ENCODE measurements around the gene SELENOM.

SELENOM gene

DNA sequence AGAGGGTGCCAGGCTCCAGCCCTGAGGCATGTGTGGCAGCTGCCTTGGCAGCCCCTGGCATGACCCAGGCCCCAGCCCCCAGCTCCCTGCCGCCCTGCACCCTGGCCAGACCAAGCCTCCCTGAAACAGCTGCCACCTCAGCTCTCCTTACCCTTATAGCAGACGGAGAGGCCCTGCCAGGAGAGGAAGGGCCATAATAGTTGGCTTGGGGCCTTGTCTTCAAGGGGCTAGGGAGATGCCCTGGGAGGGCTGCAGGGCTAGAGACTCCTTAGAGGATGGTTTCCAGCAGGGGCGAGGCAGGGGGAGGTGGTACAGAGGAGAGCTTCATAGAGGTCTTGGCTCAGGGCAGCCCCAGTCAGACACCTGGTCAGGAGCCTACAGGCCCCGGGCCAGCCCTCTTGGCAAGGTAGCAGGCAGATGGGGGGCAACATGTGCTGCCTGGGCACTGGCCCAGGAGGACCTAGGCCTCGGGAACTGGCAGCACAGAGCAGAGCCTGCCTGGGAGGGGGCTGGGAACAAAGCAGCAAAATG is 13.3 kb downstream of the SELENOM start:
- no peak for TF ChIP-seq CTCF (IDR thresholded peaks at IDR 0.05)

- no peak for TF ChIP-seq CTCF (IDR thresholded peaks at IDR 0.05)
Measured at GRCh38 chr22:31093086-31093850, 14.1 kb downstream of the SELENOM start.

DNA sequence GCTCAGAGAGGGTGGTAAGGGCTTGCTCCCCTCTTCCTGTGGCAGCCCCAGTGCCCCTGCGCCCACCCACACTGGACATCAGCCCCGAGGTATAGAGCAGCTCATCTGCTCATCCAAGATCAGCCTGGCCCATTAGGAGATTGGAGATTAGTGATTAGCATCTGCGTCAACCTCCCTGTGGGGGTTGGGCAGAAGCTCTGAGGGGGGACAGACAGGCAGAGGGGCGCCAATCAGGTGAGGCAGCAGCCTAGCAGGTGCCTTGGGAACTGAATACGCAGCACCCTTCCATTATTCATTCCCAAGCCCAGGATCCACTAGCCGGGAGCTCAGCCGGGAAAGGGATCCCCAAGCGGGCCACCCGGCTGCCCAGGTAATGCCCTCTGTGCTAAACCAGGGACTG is 15.2 kb downstream of the SELENOM start:
- TF ChIP-seq CTCF (IDR thresholded peaks at IDR 0.05) = no peak

DNA sequence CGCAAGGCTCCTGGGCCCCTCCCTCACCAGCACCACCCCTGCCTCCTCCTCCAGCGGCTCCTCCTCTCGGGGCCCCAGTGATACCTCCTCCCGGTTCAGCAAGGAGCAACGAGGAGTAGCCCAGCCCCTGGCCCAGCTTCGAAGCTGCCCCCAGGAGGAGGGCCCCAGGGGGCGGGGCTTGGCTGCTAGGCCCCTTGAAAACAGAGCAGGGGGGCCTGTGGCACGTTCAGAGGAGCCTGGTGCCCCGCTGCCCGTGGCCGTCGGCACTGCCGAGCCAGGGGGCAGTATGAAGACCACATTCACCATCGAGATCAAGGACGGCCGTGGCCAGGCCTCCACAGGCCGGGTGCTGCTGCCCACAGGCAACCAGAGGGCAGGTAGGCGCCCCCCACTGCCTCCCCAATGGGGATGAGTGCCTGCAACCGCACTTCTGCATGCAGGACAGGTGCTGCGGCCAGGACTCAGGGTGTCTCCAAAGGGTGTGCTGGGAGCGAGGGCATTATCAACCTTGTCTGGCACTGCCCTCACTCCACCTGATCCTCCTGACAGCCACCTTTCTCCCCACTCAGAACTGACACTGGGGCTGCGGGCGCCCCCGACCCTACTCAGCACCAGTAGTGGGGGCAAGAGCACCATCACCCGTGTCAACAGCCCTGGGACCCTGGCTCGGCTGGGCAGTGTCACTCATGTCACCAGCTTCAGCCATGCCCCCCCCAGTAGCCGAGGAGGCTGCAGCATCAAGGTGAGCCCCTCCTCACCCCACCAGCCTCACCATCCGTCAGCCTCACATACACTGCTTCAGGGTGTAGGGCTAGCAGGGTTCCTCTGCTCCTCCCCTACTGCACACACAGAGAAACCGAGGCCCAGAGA is 16.0 kb downstream of the SELENOM start:
- no peak for TF ChIP-seq CTCF (IDR thresholded peaks at IDR 0.05)

DNA sequence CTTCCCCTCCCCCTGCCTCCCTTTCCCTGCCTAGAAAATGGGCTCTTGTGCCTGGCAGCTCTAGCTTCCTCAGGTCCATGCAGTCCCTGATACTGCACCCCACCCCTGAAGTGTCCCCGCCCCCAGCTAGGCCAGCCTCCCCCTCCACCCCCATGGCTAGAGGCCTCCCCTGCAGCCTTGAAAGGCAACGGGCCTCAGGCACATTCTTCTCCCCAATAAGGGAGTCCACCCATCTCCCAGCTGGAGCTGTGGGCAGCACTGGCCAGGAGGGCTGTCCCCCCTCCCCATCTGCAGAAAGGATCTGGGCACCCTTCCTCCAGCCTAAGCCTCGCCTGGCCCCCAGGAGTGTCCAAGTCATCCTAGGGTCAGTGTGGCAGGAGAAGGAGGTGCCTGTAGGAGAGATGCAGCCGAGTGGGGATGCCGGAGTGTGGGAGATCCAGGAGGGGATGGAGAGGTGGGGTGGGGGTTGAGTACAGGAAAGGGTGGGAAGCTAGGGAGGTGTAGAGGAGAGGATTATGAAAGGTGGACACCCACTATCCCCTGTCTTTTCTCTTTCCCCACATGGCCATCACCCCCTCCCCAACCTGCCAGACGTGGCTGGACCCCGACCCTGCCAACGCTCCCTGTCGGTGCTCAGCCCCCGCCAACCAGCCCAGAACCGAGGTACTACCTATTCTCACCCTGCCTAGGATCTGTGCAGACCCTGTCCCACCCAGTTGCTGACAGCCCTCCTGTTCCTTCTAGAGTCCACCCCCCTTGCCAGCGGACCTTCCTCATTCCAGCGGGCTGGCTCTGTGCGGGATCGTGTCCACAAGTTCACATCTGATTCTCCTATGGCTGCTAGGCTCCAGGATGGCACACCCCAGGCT is 16.9 kb downstream of the SELENOM start:
- no peak for TF ChIP-seq CTCF (IDR thresholded peaks at IDR 0.05)

DNA sequence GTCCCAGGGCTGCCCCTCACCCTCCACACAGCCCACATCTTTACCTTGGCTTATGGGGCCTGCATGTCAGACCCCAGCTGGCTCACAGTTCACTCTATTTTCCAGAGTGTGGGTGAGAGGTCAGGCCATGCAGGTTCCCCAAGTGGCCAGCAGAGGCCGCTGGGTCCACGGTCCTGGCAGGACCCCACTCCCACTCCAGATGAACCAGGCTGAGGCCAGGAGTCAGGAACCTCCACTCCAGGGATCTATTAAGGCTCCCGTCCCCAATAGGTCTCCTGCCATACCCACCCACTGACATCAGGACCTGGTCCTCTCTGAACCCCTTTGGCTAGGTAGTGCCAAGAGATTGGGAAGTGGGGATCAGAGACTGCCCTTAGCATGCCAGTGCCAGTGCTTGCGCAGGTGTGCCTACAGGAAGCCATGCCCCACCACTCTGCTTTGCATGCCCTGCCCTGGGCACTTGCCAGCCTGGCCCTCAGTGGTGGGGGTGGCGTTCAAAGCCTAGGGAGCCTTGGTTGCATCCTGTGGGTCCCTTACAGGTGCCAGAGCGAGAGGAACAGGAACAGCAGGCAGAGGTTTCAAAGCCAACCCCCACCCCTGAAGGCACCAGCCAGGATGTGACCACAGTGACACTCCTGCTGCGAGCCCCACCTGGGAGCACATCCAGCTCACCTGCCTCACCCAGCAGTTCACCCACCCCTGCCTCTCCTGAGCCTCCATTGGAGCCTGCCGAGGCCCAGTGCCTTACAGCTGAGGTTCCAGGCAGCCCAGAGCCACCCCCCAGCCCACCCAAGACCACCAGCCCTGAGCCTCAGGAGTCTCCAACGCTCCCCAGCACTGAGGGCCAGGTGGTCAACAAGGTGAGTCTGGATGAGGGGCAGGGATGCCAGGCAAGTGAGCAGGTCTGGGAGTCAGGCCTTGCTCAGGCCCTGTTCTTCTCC is 17.9 kb downstream of the SELENOM start:
- TF ChIP-seq CTCF (IDR thresholded peaks at IDR 0.05) = peak; percentile 85
